Loucy (cell line): ENCODE measurements around the gene TMEM179B.
"Not testable (repeated sequence)": the region's sequence is repeated elsewhere in the genome, so short reads cannot be mapped to it uniquely, and the experiment has no call there.

Experiments
- H2AFZ ChIP-seq: fragments of 200-600 bp; sonication (generic); 2 replicates; pipeline ENCODE4 v1.6.0; 2016; ENCODE audit warnings: antibody characterized with exemption, mild to moderate bottlenecking, low read length, moderate library complexity
- H3F3A ChIP-seq: fragments of 200-600 bp; 2 replicates; pipeline ENCODE4 v1.6.0; 2016; ENCODE audit warnings: antibody characterized with exemption, low read depth, mild to moderate bottlenecking
- H3K27me3 ChIP-seq: fragments of 200-600 bp; sonication (generic); 2 replicates; pipeline ENCODE4 v1.6.1; 2014; ENCODE audit warnings: low read length, mild to moderate bottlenecking; ENCODE audit not compliant: insufficient read depth, poor library complexity, severe bottlenecking
- H3K36me3 ChIP-seq: fragments of 200-600 bp; sonication (generic); 2 replicates; pipeline ENCODE4 v1.6.1; 2016; ENCODE audit warnings: low read length; ENCODE audit not compliant: insufficient read depth
- H3K4me1 ChIP-seq: fragments of 200-600 bp; sonication (generic); 2 replicates; pipeline ENCODE4 v1.5.1; 2014; ENCODE audit warnings: low read length, mild to moderate bottlenecking; ENCODE audit not compliant: insufficient read depth, poor library complexity, severe bottlenecking
- H3K4me2 ChIP-seq: fragments of 200-600 bp; sonication (generic); 2 replicates; pipeline ENCODE4 v1.6.0; 2014; ENCODE audit warnings: antibody characterized with exemption, low read length, low read depth, mild to moderate bottlenecking; ENCODE audit not compliant: poor library complexity, severe bottlenecking
- H3K4me3 ChIP-seq: fragments of 200-600 bp; sonication (generic); 2 replicates; pipeline ENCODE4 v1.5.1; 2014; ENCODE audit warnings: low read length, mild to moderate bottlenecking, mixed read lengths; ENCODE audit not compliant: poor library complexity, severe bottlenecking
- H3K79me2 ChIP-seq: fragments of 200-600 bp; sonication (generic); 2 replicates; pipeline ENCODE4 v1.6.1; 2014; ENCODE audit warnings: low read length; ENCODE audit not compliant: insufficient read depth
- H3K9ac ChIP-seq: fragments of 200-600 bp; sonication (generic); 2 replicates; pipeline ENCODE4 v1.6.0; 2014; ENCODE audit warnings: mild to moderate bottlenecking, low read depth, low read length, moderate library complexity; ENCODE audit not compliant: poor library complexity, severe bottlenecking
- H3K9me2 ChIP-seq: fragments of 200-600 bp; sonication (generic); replicated peaks from 2 replicates; pipeline ENCODE4 v1.6.1; 2016; ENCODE audit warnings: low read depth, low read length, mixed read lengths
- H3K9me3 ChIP-seq: fragments of 200-600 bp; sonication (generic); 2 replicates; pipeline ENCODE4 v1.6.1; 2014; ENCODE audit warnings: mild to moderate bottlenecking, antibody characterized with exemption, low read length, low read depth; ENCODE audit not compliant: insufficient read depth
- H4K20me1 ChIP-seq: fragments of 200-600 bp; sonication (generic); 2 replicates; pipeline ENCODE4 v1.6.0; 2014; ENCODE audit warnings: antibody characterized with exemption, low read length, mild to moderate bottlenecking; ENCODE audit not compliant: insufficient read depth, poor library complexity, severe bottlenecking
- EZH2phosphoT487 ChIP-seq: fragments of 200-600 bp; IDR thresholded peaks from 2 replicates; pipeline ENCODE4 v1.6.1; 2018; ENCODE audit warnings: antibody characterized with exemption, mild to moderate bottlenecking, moderate library complexity, borderline replicate concordance
- TF ChIP-seq, protein P1 (sequence below): fragments of 200-600 bp; sonication (generic); conservative IDR thresholded peaks from 2 replicates; pipeline ENCODE4 v1.5.1; 2014; ENCODE audit warnings: mild to moderate bottlenecking, antibody characterized with exemption, low read length

The TMEM179B gene

GRCh38 chr11:62755086-62755615 lies 32.1 kb upstream of the TMEM179B start:
- H3K4me3 ChIP-seq = no peak overlapping the region
- peaks cover 5% of the 10 kb centered on the region for H4K20me1 ChIP-seq
- no peaks in the 10 kb centered on the region for H3F3A ChIP-seq
- no peaks in the 10 kb centered on the region for H3K27me3 ChIP-seq
- H3K9me2 ChIP-seq = no peaks in the 10 kb centered on the region
- H3K9me3 ChIP-seq = no peaks in the 10 kb centered on the region
- peaks cover 17% of the 10 kb centered on the region for H3K4me1 ChIP-seq
- peak overlapping the region; percentile 64 for H3K4me2 ChIP-seq
- H3K36me3 ChIP-seq = no peaks in the 10 kb centered on the region
- no peak overlapping the region for H2AFZ ChIP-seq
- no peak overlapping the region for H3K9ac ChIP-seq
- peaks cover 16% of the 10 kb centered on the region; the same call in 1 of the 2 replicates for H3K79me2 ChIP-seq
- TF ChIP-seq, protein P1, sequence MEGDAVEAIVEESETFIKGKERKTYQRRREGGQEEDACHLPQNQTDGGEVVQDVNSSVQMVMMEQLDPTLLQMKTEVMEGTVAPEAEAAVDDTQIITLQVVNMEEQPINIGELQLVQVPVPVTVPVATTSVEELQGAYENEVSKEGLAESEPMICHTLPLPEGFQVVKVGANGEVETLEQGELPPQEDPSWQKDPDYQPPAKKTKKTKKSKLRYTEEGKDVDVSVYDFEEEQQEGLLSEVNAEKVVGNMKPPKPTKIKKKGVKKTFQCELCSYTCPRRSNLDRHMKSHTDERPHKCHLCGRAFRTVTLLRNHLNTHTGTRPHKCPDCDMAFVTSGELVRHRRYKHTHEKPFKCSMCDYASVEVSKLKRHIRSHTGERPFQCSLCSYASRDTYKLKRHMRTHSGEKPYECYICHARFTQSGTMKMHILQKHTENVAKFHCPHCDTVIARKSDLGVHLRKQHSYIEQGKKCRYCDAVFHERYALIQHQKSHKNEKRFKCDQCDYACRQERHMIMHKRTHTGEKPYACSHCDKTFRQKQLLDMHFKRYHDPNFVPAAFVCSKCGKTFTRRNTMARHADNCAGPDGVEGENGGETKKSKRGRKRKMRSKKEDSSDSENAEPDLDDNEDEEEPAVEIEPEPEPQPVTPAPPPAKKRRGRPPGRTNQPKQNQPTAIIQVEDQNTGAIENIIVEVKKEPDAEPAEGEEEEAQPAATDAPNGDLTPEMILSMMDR = no peak
- TF ChIP-seq EZH2phosphoT487 = no peak

- H2AFZ ChIP-seq = no peak overlapping the region
- no peaks in the 10 kb centered on the region for H3K27me3 ChIP-seq
- no peak overlapping the region for H3K4me2 ChIP-seq
- H3K9ac ChIP-seq = no peak overlapping the region
- TF ChIP-seq, protein P1 = no peak
- no peak for TF ChIP-seq EZH2phosphoT487
- H3K79me2 ChIP-seq = peaks cover 19% of the 10 kb centered on the region
- H3F3A ChIP-seq = no peaks in the 10 kb centered on the region
- H4K20me1 ChIP-seq = peaks cover 7% of the 10 kb centered on the region
- H3K4me1 ChIP-seq = peaks cover 16% of the 10 kb centered on the region
- no peaks in the 10 kb centered on the region for H3K9me2 ChIP-seq
- no peak overlapping the region for H3K4me3 ChIP-seq
- no peaks in the 10 kb centered on the region for H3K9me3 ChIP-seq
- no peaks in the 10 kb centered on the region for H3K36me3 ChIP-seq
Observed at GRCh38 chr11:62757846-62758788, 29.1 kb upstream of the TMEM179B start.

GRCh38 chr11:62760867-62761227 lies 26.4 kb upstream of the TMEM179B start:
- not testable (repeated sequence) for H3K36me3 ChIP-seq, H3K9me3 ChIP-seq, H3K27me3 ChIP-seq, H3F3A ChIP-seq, H3K9me2 ChIP-seq, H4K20me1 ChIP-seq
- Histone ChIP-seq H3K9ac (peak overlapping the region; percentile 85), H3K4me2 (peak overlapping the region; percentile 99), H2AFZ (peak overlapping the region; percentile 49; the same call in 1 of the 2 replicates), H3K4me3 (peak overlapping the region; percentile 90), H3K4me1 (peaks cover 11% of the 10 kb centered on the region), H3K79me2 (peaks cover 15% of the 10 kb centered on the region)
